Measurements from ENCODE around the gene PSMC3.

GRCh38 chr11:47447906-47448305 lies 21.7 kb upstream of the PSMC3 start:
- TF ChIP-seq CTCF (IDR thresholded peaks at IDR 0.05) (no peak), EZH2 (IDR thresholded peaks at IDR 0.05; ENCODE audit: borderline replicate concordance, insufficient read depth, low read depth, low read length, poor library complexity, severe bottlenecking) (no peak)
